K562 (cell line): ENCODE measurements around the gene PNMA8B. TPM values are rescaled to one million over a fixed set of nuclear protein-coding genes. Genes with fewer than 3 reads are reported as not detected.

ENCODE experiments used
- ATAC-seq: fragments of 200-7000 bp; cut with Tn5 transposase; 3 replicates; pipeline ENCODE4 v1.9.1; 2020; ENCODE audit warnings: moderate library complexity
- BruUV-seq: library from RNA; stranded (reverse); fragments of 400-500 nt; replicated peaks from 2 replicates; lab custom pipeline; 2021; lab: Mats Ljungman, UMichigan
- CTCF ChIA-PET: fragments of 300-600 bp; formaldehyde crosslinking; extraction: SDS; loops from one replicate; lab custom pipeline; 2021; ENCODE audit warnings: low intra/inter-chr PET ratio; lab: Yijun Ruan, JAX
- POLR2A ChIA-PET: fragments of 300-600, 350-650 bp; sonication (Branson Sonifier 250); formaldehyde crosslinking; extraction: SDS; loops from one replicate; lab custom pipeline; 2021; ENCODE audit warnings: antibody characterized with exemption, inconsistent platforms; lab: Yijun Ruan, JAX
- DNase-seq, 4 experiments: peaks; one replicate each; pipeline versions ENCODE4 v3.0.0 to v3.0.0-alpha.2; 2011 to 2018; ENCODE audit warnings: low spot score in 3 of 4, mixed read lengths in 3 of 4; ENCODE audit errors: extremely low read depth in 1 of 4
- FAIRE-seq: peaks from 2 replicates; lab custom pipeline; 2011; peaks lifted over from hg19 to GRCh38; lab: Jason Lieb, UNC
- H2AFZ ChIP-seq: 2 replicates; pipeline ENCODE4 v1.6.0; 2011; ENCODE audit warnings: low read depth, low read length, control low read depth, inconsistent platforms
- H3K27ac ChIP-seq: fragments of 200-600 bp; 3 replicates; pipeline ENCODE4 v1.8.0; 2011; ENCODE audit warnings: low read depth, mild to moderate bottlenecking, control low read depth, inconsistent platforms, low read length, moderate library complexity, mixed read lengths; ENCODE audit errors: extremely low read depth
- H3K27me3 ChIP-seq, 2 experiments: fragments of 300-600 bp in 1 of 2; 2 replicates in 1 of 2; 3 replicates in 1 of 2; pipeline versions ENCODE4 v1.6.0 to v1.8.0; 2011; ENCODE audit warnings: inconsistent platforms in 2 of 2, low read length in 2 of 2, mild to moderate bottlenecking in 1 of 2, mixed read lengths in 1 of 2, moderate library complexity in 1 of 2; ENCODE audit not compliant: control insufficient read depth in 2 of 2, insufficient read depth in 2 of 2
- H3K36me3 ChIP-seq: fragments of 300-600 bp; 3 replicates; pipeline ENCODE4 v1.8.0; 2011; ENCODE audit warnings: mild to moderate bottlenecking, low read length, inconsistent platforms; ENCODE audit not compliant: control insufficient read depth, insufficient read depth
- H3K4me1 ChIP-seq, 2 experiments: fragments of 200-600 bp in 1 of 2; replicated peaks in 1 of 2; 2 replicates in 1 of 2; 3 replicates in 1 of 2; pipeline versions ENCODE4 v1.5.1 to v1.8.0; 2011; ENCODE audit warnings: inconsistent platforms in 2 of 2, low read length in 2 of 2, mild to moderate bottlenecking in 1 of 2, mixed read lengths in 1 of 2, moderate library complexity in 1 of 2; ENCODE audit not compliant: control insufficient read depth in 2 of 2, insufficient read depth in 2 of 2
- H3K4me2 ChIP-seq: 2 replicates; pipeline ENCODE4 v1.6.1; 2011; ENCODE audit warnings: low read length, control low read depth, inconsistent platforms, mixed read lengths; ENCODE audit not compliant: insufficient read depth
- H3K4me3 ChIP-seq: fragments of 200-600 bp; sonication (generic), shearing (Covaris generic); 2 replicates; pipeline ENCODE4 v1.5.1; 2016; ENCODE audit warnings: control low read depth, inconsistent platforms
- H3K79me2 ChIP-seq: fragments of 200-600 bp; 3 replicates; pipeline ENCODE4 v1.8.0; 2011; ENCODE audit warnings: low read length, inconsistent platforms; ENCODE audit not compliant: control insufficient read depth, insufficient read depth
- H3K9ac ChIP-seq, 2 experiments: 2 replicates each; pipeline versions ENCODE4 v1.6.0 to v1.6.1; 2011; ENCODE audit warnings: low read depth in 2 of 2, low read length in 2 of 2, control low read depth in 1 of 2, inconsistent platforms in 1 of 2, mild to moderate bottlenecking in 1 of 2, mixed read lengths in 1 of 2; ENCODE audit not compliant: insufficient read depth in 1 of 2
- H3K9me1 ChIP-seq: one replicate; pipeline ENCODE4 v1.6.0; 2011; ENCODE audit warnings: inconsistent platforms, mild to moderate bottlenecking, low read length, moderate library complexity; ENCODE audit not compliant: control insufficient read depth, insufficient read depth
- H3K9me3 ChIP-seq: replicated peaks from 2 replicates; pipeline ENCODE4 v1.5.1; 2011; ENCODE audit warnings: low read depth, low read length, inconsistent platforms; ENCODE audit not compliant: control insufficient read depth, insufficient read depth
- H4K20me1 ChIP-seq: replicated peaks from 2 replicates; pipeline ENCODE4 v1.6.1; 2011; ENCODE audit warnings: low read length, inconsistent platforms, mixed read lengths; ENCODE audit not compliant: control insufficient read depth, insufficient read depth
- BACH1 ChIP-seq: fragments of 200-800 bp; sonication (Bioruptor generic); IDR thresholded peaks from 2 replicates; pipeline ENCODE4 v1.6.1; 2016; ENCODE audit warnings: missing genetic modification characterization, missing compliant biosample characterization
- BRD4 ChIP-seq: fragments of 200-600 bp; sonication (generic); IDR thresholded peaks from 2 replicates; pipeline ENCODE4 v1.6.1; 2017; ENCODE audit warnings: inconsistent platforms
- FOSL1 ChIP-seq: fragments of 200-800 bp; sonication (Bioruptor generic); conservative IDR thresholded peaks from 2 replicates; pipeline ENCODE4 v1.6.1; 2016; ENCODE audit warnings: missing genetic modification characterization, missing compliant biosample characterization
- HMG20A ChIP-seq: fragments of 450-650 bp; formaldehyde crosslinking; conservative IDR thresholded peaks from 2 replicates; pipeline ENCODE4 v1.4.0; 2020; ENCODE audit warnings: mild to moderate bottlenecking, mixed read lengths
- KHSRP ChIP-seq: fragments of 450-650 bp; IDR thresholded peaks from 2 replicates; pipeline ENCODE4 v1.6.1; 2017
- MLLT1 ChIP-seq, 2 experiments: fragments of 450-650 bp; IDR thresholded peaks; 2 replicates each; pipeline ENCODE4 v1.6.1; 2016
- SMARCC2 ChIP-seq: fragments of 450-650 bp; IDR thresholded peaks from 2 replicates; pipeline ENCODE4 v1.6.1; 2017; ENCODE audit warnings: antibody characterized with exemption, moderate library complexity, mild to moderate bottlenecking, low read depth
- ZBTB43 ChIP-seq: sonication (generic); formaldehyde crosslinking; IDR thresholded peaks from 2 replicates; pipeline ENCODE4 v1.8.0; 2023; ENCODE audit warnings: mild to moderate bottlenecking, missing genetic modification reagents
- ZFP30 ChIP-seq: fragments of 250-450 bp; sonication (Bioruptor Pico); IDR thresholded peaks from 2 replicates; pipeline ENCODE4 v1.8.0; 2022; ENCODE audit warnings: moderate library complexity, mild to moderate bottlenecking, inconsistent platforms, borderline replicate concordance
- ZNF57 ChIP-seq: fragments of 450-650 bp; formaldehyde crosslinking; IDR thresholded peaks from 2 replicates; pipeline ENCODE4 v1.4.0; 2020; ENCODE audit warnings: mild to moderate bottlenecking, moderate library complexity
- ZNF76 ChIP-seq: fragments of 250-450 bp; sonication (Bioruptor Pico); IDR thresholded peaks from 2 replicates; pipeline ENCODE4 v1.4.0; 2020; ENCODE audit warnings: mild to moderate bottlenecking, moderate library complexity, borderline replicate concordance
- ZNF785 ChIP-seq: fragments of 250-450 bp; sonication (Bioruptor Pico); IDR thresholded peaks from 2 replicates; pipeline ENCODE4 v1.4.0; 2020; ENCODE audit warnings: mild to moderate bottlenecking
- WGBS: fragments of 100-300 bp; shearing (Covaris generic); methylation state at CpG from one replicate; pipeline ENCODE4 v1.1.6; 2016; ENCODE audit warnings: low coverage, mixed read lengths; ENCODE audit not compliant: insufficient coverage; ENCODE audit errors: missing lambda C conversion rate; 5-methylcytosine and 5-hydroxymethylcytosine counted together
- in situ Hi-C: fragments of 300-500 bp; cut with MboI; formaldehyde crosslinking; loops from 4 replicates; pipeline ENCODE4 v1.15.0; 2018; ENCODE audit warnings: inconsistent platforms, mixed read lengths
- intact Hi-C: fragments of 100-400 bp; cut with micrococcal nuclease; formaldehyde crosslinking; loops from 2 replicates; pipeline ENCODE4 v1.14.2; 2022
- polyA plus RNA-seq, 8 experiments: library from polyadenylated mRNA; depleted of rRNA in 4 of 8; stranded (reverse) in 5 of 8; unstranded in 3 of 8; fragments of >200 nt; fragmentation: Nextera tagmentation in 2 of 8; fragmentation: Illumina TruSeq in 1 of 8; extraction: Ambion mirVana in 2 of 8; extraction: Trizol in 1 of 8; gene quantifications; 2 replicates each; pipeline versions ENCODE4 v1.2.1 to v1.2.3, GENCODE V29; 2011 to 2014; ENCODE audit warnings: inconsistent platforms in 1 of 8, missing spikeins in 1 of 8
- total RNA-seq, 7 experiments: library from RNA; depleted of rRNA in 6 of 7; stranded (reverse); fragments of >200 nt in 6 of 7; fragmentation: Illumina TruSeq in 2 of 7; extraction: Trizol in 2 of 7; gene quantifications; 2 replicates each; pipeline versions ENCODE4 v1.2.1 to v1.2.3, GENCODE V29; 2011 to 2021; ENCODE audit warnings: low replicate concordance in 1 of 7
- TF ChIP-seq, protein P1 (sequence below): fragments of 450-650 bp; IDR thresholded peaks from 2 replicates; pipeline ENCODE4 v1.6.1; 2016; ENCODE audit warnings: low read depth, mild to moderate bottlenecking, moderate library complexity
- TF ChIP-seq, protein P2 (sequence below): fragments of 450-650 bp; IDR thresholded peaks from 2 replicates; pipeline ENCODE4 v1.6.1; 2014; ENCODE audit warnings: low read depth, mild to moderate bottlenecking, moderate library complexity, borderline replicate concordance
- TF ChIP-seq, protein P3 (sequence below): fragments of 450-650 bp; IDR thresholded peaks from 2 replicates; pipeline ENCODE4 v1.6.1; 2016; ENCODE audit warnings: antibody characterized with exemption

The PNMA8B gene
- total and polyA plus RNA-seq, 9 of the 15 experiments (the other 6 are each of a cell fraction or from before 2014, with no cell fraction given) = not detected

DNA sequence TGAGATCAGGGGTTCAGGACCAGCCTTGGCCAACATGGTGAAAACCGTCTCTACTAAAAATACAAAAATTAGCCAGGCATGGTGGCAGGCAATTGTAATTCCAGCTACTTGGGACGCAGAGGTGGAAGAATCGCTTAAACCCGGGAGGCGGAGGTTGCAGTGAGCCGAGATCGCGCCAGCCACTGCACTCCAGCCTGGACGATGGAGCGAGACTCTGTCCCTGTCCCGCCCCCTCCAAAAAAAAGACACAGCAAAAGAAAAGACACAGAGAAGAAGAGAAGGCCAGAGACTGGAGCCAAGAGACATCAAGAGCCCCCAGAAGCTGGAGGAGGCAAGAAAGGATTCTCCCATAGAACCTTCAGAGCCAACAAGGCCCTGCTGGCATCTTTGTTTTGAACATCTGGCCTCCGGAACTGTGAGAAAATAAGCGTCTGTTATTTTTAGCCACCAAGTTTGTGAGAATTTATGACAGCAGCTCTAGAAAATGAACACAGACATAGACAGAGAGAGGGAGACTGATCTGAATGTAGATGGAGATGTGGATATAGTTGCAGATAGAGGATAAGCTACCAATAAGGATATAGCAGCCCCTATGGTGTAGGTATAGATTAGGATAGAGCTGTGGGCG lies 25.7 kb upstream of the PNMA8B start:
- Histone ChIP-seq H3K9me3 (no peaks in the 10 kb centered on the region; the same call in none of the 2 replicates), H3K9ac (no peak overlapping the region), H3K27me3 (0 out of 5 replicates have a peak, but pooled peaks cover 0 to 6% of the 10 kb centered on the region in 2 experiments), H3K9me1 (no peaks in the 10 kb centered on the region), H3K27ac (no peak overlapping the region), H3K79me2 (no peaks in the 10 kb centered on the region), H3K4me2 (no peak overlapping the region), H3K4me1 (no peaks in the 10 kb centered on the region), H3K36me3 (no peaks in the 10 kb centered on the region), H4K20me1 (no peaks in the 10 kb centered on the region), H3K4me3 (no peak overlapping the region), H2AFZ (no peak overlapping the region)
- TF ChIP-seq KHSRP (no peak), ZFP30 (CRISPR knock-in tag) (no peak), ZNF76 (CRISPR knock-in tag) (no peak), ZBTB43 (CRISPR knock-in tag) (no peak), BRD4 (no peak), ZNF57 (CRISPR knock-in tag) (no peak), SMARCC2 (no peak), MLLT1 (IDR thresholded peaks at IDR 0.05) (no peak), ZNF785 (CRISPR knock-in tag) (no peak), BACH1 (tag) (no peak), FOSL1 (tag) (no peak), HMG20A (CRISPR knock-in tag) (no peak)
- TF ChIP-seq, protein P1, sequence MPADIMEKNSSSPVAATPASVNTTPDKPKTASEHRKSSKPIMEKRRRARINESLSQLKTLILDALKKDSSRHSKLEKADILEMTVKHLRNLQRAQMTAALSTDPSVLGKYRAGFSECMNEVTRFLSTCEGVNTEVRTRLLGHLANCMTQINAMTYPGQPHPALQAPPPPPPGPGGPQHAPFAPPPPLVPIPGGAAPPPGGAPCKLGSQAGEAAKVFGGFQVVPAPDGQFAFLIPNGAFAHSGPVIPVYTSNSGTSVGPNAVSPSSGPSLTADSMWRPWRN = no peak
- TF ChIP-seq, protein P2, sequence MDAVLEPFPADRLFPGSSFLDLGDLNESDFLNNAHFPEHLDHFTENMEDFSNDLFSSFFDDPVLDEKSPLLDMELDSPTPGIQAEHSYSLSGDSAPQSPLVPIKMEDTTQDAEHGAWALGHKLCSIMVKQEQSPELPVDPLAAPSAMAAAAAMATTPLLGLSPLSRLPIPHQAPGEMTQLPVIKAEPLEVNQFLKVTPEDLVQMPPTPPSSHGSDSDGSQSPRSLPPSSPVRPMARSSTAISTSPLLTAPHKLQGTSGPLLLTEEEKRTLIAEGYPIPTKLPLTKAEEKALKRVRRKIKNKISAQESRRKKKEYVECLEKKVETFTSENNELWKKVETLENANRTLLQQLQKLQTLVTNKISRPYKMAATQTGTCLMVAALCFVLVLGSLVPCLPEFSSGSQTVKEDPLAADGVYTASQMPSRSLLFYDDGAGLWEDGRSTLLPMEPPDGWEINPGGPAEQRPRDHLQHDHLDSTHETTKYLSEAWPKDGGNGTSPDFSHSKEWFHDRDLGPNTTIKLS = no peak
- TF ChIP-seq, protein P3, sequence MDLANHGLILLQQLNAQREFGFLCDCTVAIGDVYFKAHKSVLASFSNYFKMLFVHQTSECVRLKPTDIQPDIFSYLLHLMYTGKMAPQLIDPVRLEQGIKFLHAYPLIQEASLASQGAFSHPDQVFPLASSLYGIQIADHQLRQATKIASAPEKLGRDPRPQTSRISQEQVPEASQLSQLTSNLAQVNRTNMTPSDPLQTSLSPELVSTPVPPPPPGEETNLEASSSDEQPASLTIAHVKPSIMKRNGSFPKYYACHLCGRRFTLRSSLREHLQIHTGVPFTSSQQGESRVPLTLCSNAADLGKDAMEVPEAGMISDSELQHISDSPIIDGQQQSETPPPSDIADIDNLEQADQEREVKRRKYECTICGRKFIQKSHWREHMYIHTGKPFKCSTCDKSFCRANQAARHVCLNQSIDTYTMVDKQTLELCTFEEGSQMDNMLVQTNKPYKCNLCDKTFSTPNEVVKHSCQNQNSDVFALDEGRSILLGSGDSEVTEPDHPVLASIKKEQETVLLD = no peak
- in situ Hi-C loops = no loop called here
- intact Hi-C loops = no loop called here
- ChIA-PET CTCF (interaction anchor here (0.6 kb wide), 1 partner anchor 121 kb away, joined by 3 read pairs; no protein-coding TSS in a partner anchor), POLR2A (interaction anchor here (0.7 kb wide), 1 partner anchor 194 kb away, joined by 4 read pairs; no protein-coding TSS in a partner anchor)
- WGBS = 64% methylated on average over 14 of the region's 14 CpGs
- ATAC-seq (no peak), FAIRE-seq (no peak), DNase-seq (no peak)
- no TSS peak for BruUV-seq
